Fibroblast of lung (primary cell): ENCODE measurements around the gene NLRP6. TPM values are rescaled to one million over a fixed set of nuclear protein-coding genes. Genes with fewer than 3 reads are reported as not detected.
A peak's percentile ranks its signal among the peaks of the same experiment; 100 is the strongest.

Experiments
- DNase-seq, 2 donors: peaks; one replicate each; pipeline versions ENCODE4 v3.0.0 to v3.0.0-alpha.2; 2010; ENCODE audit warnings: low read depth in 2 of 2
- H2AFZ ChIP-seq: 2 replicates; pipeline ENCODE4 v1.5.1; 2012; ENCODE audit warnings: low read length, control low read depth, inconsistent platforms
- H3K27ac ChIP-seq: 2 replicates; pipeline ENCODE4 v1.5.1; 2011; ENCODE audit warnings: low read length, control low read depth; ENCODE audit not compliant: insufficient read depth
- H3K27me3 ChIP-seq: 2 replicates; pipeline ENCODE4 v1.5.1; 2011; ENCODE audit warnings: mild to moderate bottlenecking, low read length; ENCODE audit not compliant: control insufficient read depth, insufficient read depth
- H3K36me3 ChIP-seq: 2 replicates; pipeline ENCODE4 v1.5.1; 2011; ENCODE audit warnings: low read length; ENCODE audit not compliant: control insufficient read depth, insufficient read depth
- H3K4me1 ChIP-seq: 2 replicates; pipeline ENCODE4 v1.5.1; 2011; ENCODE audit warnings: low read length; ENCODE audit not compliant: control insufficient read depth, insufficient read depth; ENCODE audit errors: extremely low read depth
- H3K4me2 ChIP-seq: 2 replicates; pipeline ENCODE4 v1.5.1; 2011; ENCODE audit warnings: low read length, control low read depth; ENCODE audit not compliant: insufficient read depth; ENCODE audit errors: extremely low read depth
- H3K4me3 ChIP-seq, 4 experiments: fragments of 200-600 bp in 1 of 4; sonication (generic) in 1 of 4; replicated peaks in 1 of 4; 2 replicates each; pipeline ENCODE4 v1.5.1; 2011 to 2016; ENCODE audit warnings: low read length in 4 of 4, low read depth in 3 of 4, mild to moderate bottlenecking in 3 of 4, control low read depth in 2 of 4, inconsistent platforms in 1 of 4, mixed read lengths in 1 of 4; ENCODE audit not compliant: insufficient read depth in 1 of 4; ENCODE audit errors: control extremely low read depth in 1 of 4
- H3K79me2 ChIP-seq: 2 replicates; pipeline ENCODE4 v1.5.1; 2012; ENCODE audit warnings: mild to moderate bottlenecking, low read length, inconsistent platforms; ENCODE audit not compliant: control insufficient read depth, insufficient read depth
- H3K9ac ChIP-seq: 2 replicates; pipeline ENCODE4 v1.5.1; 2011; ENCODE audit warnings: mild to moderate bottlenecking, low read length, control low read depth; ENCODE audit not compliant: insufficient read depth
- H3K9me3 ChIP-seq: 2 replicates; pipeline ENCODE4 v1.5.1; 2012; ENCODE audit warnings: low read depth, low read length; ENCODE audit not compliant: control insufficient read depth, insufficient read depth
- H4K20me1 ChIP-seq: 2 replicates; pipeline ENCODE4 v1.5.1; 2011; ENCODE audit warnings: low read length; ENCODE audit not compliant: control insufficient read depth, insufficient read depth; ENCODE audit errors: extremely low read depth
- EZH2 ChIP-seq: IDR thresholded peaks from 2 replicates; pipeline ENCODE4 v1.5.1; 2012; ENCODE audit warnings: low read length, control low read depth, mild to moderate bottlenecking; ENCODE audit errors: missing control alignments
- polyA plus RNA-seq, 2 donors: library from polyadenylated mRNA; depleted of rRNA in 1 of 2; stranded (reverse) in 1 of 2; unstranded in 1 of 2; fragments of >200 nt; gene quantifications; 2 replicates each; pipeline ENCODE4 v1.2.1, GENCODE V29; 2011 to 2012; ENCODE audit warnings: missing spikeins in 1 of 2
- total RNA-seq: library from RNA; depleted of rRNA; stranded (reverse); fragments of >200 nt; gene quantifications from 2 replicates; pipeline ENCODE4 v1.2.1, GENCODE V29; 2014
- TF ChIP-seq, protein P1 (sequence below), 2 donors: IDR thresholded peaks in 1 of 2; conservative IDR thresholded peaks in 1 of 2; 1 replicate in 1 of 2; 2 replicates in 1 of 2; pipeline ENCODE4 v1.5.1; 2011 to 2012; ENCODE audit warnings: low read length in 2 of 2, control low read depth in 1 of 2, inconsistent platforms in 1 of 2, low read depth in 1 of 2, mild to moderate bottlenecking in 1 of 2

NLRP6 gene
- total and polyA plus RNA-seq, 2 donors (not counting 1 experiment from before 2014, with no cell fraction given): not detected

GRCh38 chr11:289712-290620 lies 11.8 kb downstream of the NLRP6 start:
- no peak overlapping the region for H2AFZ ChIP-seq
- H3K4me1 ChIP-seq: no peaks in the 10 kb centered on the region
- peaks cover 5% of the 10 kb centered on the region for H3K27me3 ChIP-seq
- no peaks in the 10 kb centered on the region for H3K9me3 ChIP-seq
- H3K4me3 ChIP-seq: peak overlapping the region in 2 of 4 experiments; percentile 34 to 42
- no peak overlapping the region for H3K9ac ChIP-seq
- no peak overlapping the region for H3K27ac ChIP-seq
- DNase-seq: no peak
- TF ChIP-seq, protein P1, sequence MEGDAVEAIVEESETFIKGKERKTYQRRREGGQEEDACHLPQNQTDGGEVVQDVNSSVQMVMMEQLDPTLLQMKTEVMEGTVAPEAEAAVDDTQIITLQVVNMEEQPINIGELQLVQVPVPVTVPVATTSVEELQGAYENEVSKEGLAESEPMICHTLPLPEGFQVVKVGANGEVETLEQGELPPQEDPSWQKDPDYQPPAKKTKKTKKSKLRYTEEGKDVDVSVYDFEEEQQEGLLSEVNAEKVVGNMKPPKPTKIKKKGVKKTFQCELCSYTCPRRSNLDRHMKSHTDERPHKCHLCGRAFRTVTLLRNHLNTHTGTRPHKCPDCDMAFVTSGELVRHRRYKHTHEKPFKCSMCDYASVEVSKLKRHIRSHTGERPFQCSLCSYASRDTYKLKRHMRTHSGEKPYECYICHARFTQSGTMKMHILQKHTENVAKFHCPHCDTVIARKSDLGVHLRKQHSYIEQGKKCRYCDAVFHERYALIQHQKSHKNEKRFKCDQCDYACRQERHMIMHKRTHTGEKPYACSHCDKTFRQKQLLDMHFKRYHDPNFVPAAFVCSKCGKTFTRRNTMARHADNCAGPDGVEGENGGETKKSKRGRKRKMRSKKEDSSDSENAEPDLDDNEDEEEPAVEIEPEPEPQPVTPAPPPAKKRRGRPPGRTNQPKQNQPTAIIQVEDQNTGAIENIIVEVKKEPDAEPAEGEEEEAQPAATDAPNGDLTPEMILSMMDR (conservative IDR thresholded peaks at IDR 0.05 in 1 of 2, IDR thresholded peaks at IDR 0.05 in 1 of 2; ENCODE audit: low read depth in 1 of 2, low read length in 2 of 2): no peak
- TF ChIP-seq EZH2: no peak
- H3K4me2 ChIP-seq: peak overlapping the region; percentile 35
- H4K20me1 ChIP-seq: no peaks in the 10 kb centered on the region
- no peaks in the 10 kb centered on the region for H3K36me3 ChIP-seq
- no peaks in the 10 kb centered on the region for H3K79me2 ChIP-seq

DNA sequence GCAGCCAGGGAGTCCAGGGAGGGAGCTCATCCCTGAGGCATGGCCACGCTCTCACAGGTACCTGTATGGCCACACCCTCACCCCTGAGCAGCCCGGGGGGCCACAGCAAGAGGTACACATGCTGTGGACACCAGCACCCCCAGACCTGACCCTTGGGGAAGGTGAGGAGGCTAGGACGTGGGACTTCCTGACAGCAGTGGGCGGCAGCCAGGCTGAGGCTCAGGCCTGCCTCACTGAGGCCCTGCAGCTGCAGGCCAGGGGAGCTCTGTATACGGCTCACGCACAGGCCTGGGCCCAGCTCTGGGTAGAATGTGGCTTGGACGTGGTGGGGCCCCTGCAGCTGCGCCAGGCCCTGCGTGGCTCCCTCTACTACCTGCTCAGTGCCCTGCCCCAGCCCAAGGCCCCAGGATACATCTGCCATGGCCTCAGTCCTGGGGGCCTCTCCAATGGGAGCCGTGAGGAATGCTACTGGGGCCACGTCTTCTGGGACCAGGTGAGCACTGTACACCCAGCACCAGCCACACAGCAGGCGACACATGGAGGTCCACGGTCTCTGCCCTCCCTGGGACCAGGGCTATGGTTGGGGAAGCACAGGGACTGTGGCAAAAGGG lies 12.5 kb downstream of the NLRP6 start:
- TF ChIP-seq, protein P1 (conservative IDR thresholded peaks at IDR 0.05 in 1 of 2, IDR thresholded peaks at IDR 0.05 in 1 of 2; ENCODE audit: low read depth in 1 of 2, low read length in 2 of 2): no peak
- no peak for TF ChIP-seq EZH2
- H3K4me1 ChIP-seq: no peaks in the 10 kb centered on the region
- no peak for DNase-seq
- H3K27ac ChIP-seq: no peak overlapping the region
- H3K4me3 ChIP-seq: no peak overlapping the region
- no peaks in the 10 kb centered on the region for H4K20me1 ChIP-seq
- no peak overlapping the region for H2AFZ ChIP-seq
- H3K4me2 ChIP-seq: no peak overlapping the region
- H3K79me2 ChIP-seq: no peaks in the 10 kb centered on the region
- H3K9me3 ChIP-seq: no peaks in the 10 kb centered on the region
- peaks cover 5% of the 10 kb centered on the region for H3K27me3 ChIP-seq
- H3K9ac ChIP-seq: no peak overlapping the region
- H3K36me3 ChIP-seq: no peaks in the 10 kb centered on the region
